ENCODE data around the gene SIVA1.
A peak's percentile ranks its signal among the peaks of the same experiment; 100 is the strongest.

SIVA1 gene

DNA sequence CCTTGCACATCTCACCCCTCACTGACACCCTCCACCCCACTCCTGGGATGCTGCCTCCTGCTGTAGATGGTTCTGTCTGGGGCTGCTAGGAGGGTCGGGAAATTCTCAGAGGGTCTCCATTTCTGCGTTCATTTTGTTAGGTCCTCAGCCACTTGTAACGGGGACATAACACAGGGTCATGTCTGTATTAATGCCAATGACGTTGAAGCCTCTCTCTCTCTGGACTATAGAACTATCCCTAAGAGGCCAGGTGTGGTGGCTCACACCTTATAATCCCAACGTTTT lies 14.6 kb downstream of the SIVA1 start:
- Histone ChIP-seq H2BK5ac (ENCODE audit: low read depth, low read length, poor library complexity) (peak overlapping the region; percentile 45), H3K9ac (ENCODE audit: low read length) (no peak overlapping the region), H3K36me3 (ENCODE audit: control insufficient read depth in 1 of 2, insufficient read depth in 2 of 2, low read length in 2 of 2) (peaks cover 27 to 32% of the 10 kb centered on the region in 2 experiments), H2BK12ac (ENCODE audit: low read length) (peak overlapping the region; percentile 37), H3K79me1 (ENCODE audit: low read length) (peaks cover 7% of the 10 kb centered on the region), H3K23ac (ENCODE audit: low read length) (no peak overlapping the region), H3K27ac (ENCODE audit: low read depth, low read length) (peak overlapping the region; percentile 82), H3K9me3 (ENCODE audit: insufficient read depth, low read depth, low read length) (peaks cover 2% of the 10 kb centered on the region), H4K12ac (ENCODE audit: low read depth, low read length) (no peak overlapping the region), H3K4ac (ENCODE audit: low read depth, low read length) (no peak overlapping the region), H3K4me2 (ENCODE audit: low read length) (no peak overlapping the region), H2BK120ac (ENCODE audit: insufficient read depth, low read length, poor library complexity) (peak overlapping the region; percentile 34), H2AFZ (ENCODE audit: insufficient read depth, low read length, poor library complexity) (no peak overlapping the region), H3K4me3 (ENCODE audit: low read depth, low read length) (no peak overlapping the region), H3K4me1 (ENCODE audit: control insufficient read depth in 1 of 2, insufficient read depth in 2 of 2, low read length in 2 of 2) (peaks cover 15% of the 10 kb centered on the region in 2 experiments), H2AK5ac (ENCODE audit: low read length) (no peak overlapping the region), H3K79me2 (ENCODE audit: control insufficient read depth, insufficient read depth, low read length, poor library complexity) (no peaks in the 10 kb centered on the region), H4K8ac (ENCODE audit: low read depth, low read length) (peak overlapping the region; percentile 33), H3K14ac (ENCODE audit: low read length) (peak overlapping the region; percentile 69), H3K27me3 (ENCODE audit: insufficient read depth, low read length) (no peaks in the 10 kb centered on the region), H4K91ac (ENCODE audit: low read depth, low read length) (peak overlapping the region; percentile 91), H3K18ac (ENCODE audit: low read length) (peak overlapping the region; percentile 22)
- no CpG with 5 or more reads among the region's 5 CpGs for WGBS (ENCODE audit: extremely low coverage, insufficient coverage, insufficient read length)
- no peak for DNase-seq

DNA sequence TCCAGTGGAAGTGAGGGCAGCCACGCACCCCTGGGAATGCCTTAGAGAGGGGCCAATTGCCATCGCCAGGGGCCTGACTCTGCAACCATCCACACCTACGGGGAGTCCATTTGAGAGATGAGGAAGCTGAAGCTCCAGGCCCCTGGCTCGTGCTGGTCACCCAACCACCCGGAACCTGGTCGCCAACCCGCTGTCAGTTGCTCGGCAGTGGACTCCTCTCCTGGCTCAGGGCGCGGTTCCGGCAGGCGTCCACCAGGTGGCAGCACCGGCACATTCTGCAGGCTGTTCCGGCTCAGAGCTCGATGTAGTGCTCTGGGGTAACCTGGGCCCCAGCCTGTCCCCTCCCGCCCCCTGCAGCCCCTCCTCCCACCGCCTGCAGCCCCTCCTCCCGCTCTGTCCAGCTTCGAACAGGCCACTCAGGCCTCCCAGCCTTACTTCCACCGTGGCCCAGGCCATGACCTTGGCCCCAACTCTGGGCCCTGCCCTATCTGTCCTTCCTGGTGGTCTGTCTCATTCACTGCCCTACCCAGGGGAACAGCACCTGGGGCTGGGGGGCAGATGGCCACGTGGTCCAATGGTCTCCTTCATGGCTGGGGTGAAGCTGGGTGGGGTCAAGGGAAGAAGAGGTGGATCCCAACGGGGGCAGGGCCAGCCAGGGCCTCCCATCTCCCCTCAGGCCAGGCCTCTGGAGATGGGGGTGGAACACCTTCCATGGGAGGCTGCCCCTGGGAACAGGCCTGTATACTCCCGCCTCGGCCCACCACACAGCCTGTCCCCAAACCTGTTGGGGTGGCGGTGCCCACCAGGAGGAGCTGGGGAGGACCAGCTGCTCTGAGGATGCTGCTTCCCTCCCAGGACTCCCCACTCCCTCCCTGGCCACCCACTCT lies 15.7 kb downstream of the SIVA1 start:
- Histone ChIP-seq H3K18ac (ENCODE audit: low read length) (no peak overlapping the region), H3K9me3 (ENCODE audit: insufficient read depth, low read depth, low read length) (peaks cover 4% of the 10 kb centered on the region), H3K4me3 (ENCODE audit: low read depth, low read length) (no peak overlapping the region), H2BK5ac (ENCODE audit: low read depth, low read length, poor library complexity) (no peak overlapping the region), H4K8ac (ENCODE audit: low read depth, low read length) (peak overlapping the region; percentile 3), H3K4ac (ENCODE audit: low read depth, low read length) (no peak overlapping the region), H3K36me3 (ENCODE audit: control insufficient read depth in 1 of 2, insufficient read depth in 2 of 2, low read length in 2 of 2) (peaks cover 38 to 43% of the 10 kb centered on the region in 2 experiments), H3K79me1 (ENCODE audit: low read length) (peaks cover 7% of the 10 kb centered on the region), H3K4me1 (ENCODE audit: control insufficient read depth in 1 of 2, insufficient read depth in 2 of 2, low read length in 2 of 2) (peaks cover 15% of the 10 kb centered on the region in 2 experiments), H3K27me3 (ENCODE audit: insufficient read depth, low read length) (no peaks in the 10 kb centered on the region), H2AFZ (ENCODE audit: insufficient read depth, low read length, poor library complexity) (no peak overlapping the region), H3K79me2 (ENCODE audit: control insufficient read depth, insufficient read depth, low read length, poor library complexity) (no peaks in the 10 kb centered on the region), H3K23ac (ENCODE audit: low read length) (no peak overlapping the region), H2AK5ac (ENCODE audit: low read length) (no peak overlapping the region), H4K91ac (ENCODE audit: low read depth, low read length) (peak overlapping the region; percentile 29), H2BK12ac (ENCODE audit: low read length) (no peak overlapping the region), H3K9ac (ENCODE audit: low read length) (no peak overlapping the region), H2BK120ac (ENCODE audit: insufficient read depth, low read length, poor library complexity) (no peak overlapping the region), H3K4me2 (ENCODE audit: low read length) (peak overlapping the region; percentile 9), H3K27ac (ENCODE audit: low read depth, low read length) (no peak overlapping the region), H3K14ac (ENCODE audit: low read length) (no peak overlapping the region), H4K12ac (ENCODE audit: low read depth, low read length) (no peak overlapping the region)
- WGBS (ENCODE audit: extremely low coverage, insufficient coverage, insufficient read length): no CpG with 5 or more reads among the region's 25 CpGs
- DNase-seq: peak; percentile 89 to 96

DNA sequence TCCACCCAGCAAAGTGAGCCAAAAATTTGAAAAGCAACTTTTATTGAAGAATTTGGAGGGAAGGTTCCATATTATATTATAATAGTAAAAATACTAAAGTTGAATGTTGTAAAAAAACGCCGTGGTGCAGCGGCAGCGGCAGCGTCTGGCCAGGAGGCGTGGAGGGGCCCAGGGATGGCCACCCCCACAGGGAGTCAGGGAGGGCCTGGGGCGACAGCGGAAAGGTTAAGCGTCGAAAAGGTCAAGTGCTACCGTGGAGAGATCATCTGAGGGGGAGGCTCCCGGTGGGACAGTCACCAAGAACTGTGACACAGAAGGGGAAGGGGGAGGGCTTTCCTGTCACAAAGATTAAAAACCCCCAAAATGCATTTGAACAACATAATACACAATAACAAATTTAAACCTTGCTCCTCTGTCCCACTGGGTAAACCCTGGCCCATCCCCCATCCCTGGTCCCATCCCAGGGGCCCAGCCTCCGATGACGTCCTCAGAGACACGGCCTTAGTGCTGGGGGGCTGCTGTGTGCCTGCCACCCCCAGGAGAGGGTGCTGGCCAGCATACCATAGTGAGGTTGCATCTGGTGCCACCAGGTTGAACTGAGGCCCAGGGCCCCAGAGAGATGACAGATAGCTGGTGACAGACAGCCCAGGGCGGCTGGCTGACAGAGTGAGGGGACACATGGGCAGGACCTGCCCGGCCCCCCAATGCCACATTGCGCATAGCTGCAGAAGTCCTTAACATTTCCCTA lies 16.6 kb downstream of the SIVA1 start:
- H3K4me1 ChIP-seq (ENCODE audit: control insufficient read depth in 1 of 2, insufficient read depth in 2 of 2, low read length in 2 of 2): peaks cover 15% of the 10 kb centered on the region in 2 experiments
- no peak overlapping the region for H3K27ac ChIP-seq (ENCODE audit: low read depth, low read length)
- no CpG with 5 or more reads among the region's 18 CpGs for WGBS (ENCODE audit: extremely low coverage, insufficient coverage, insufficient read length)
- DNase-seq: peak in 1 of 2 donors; percentile 34
- H3K36me3 ChIP-seq (ENCODE audit: control insufficient read depth in 1 of 2, insufficient read depth in 2 of 2, low read length in 2 of 2): peaks cover 46 to 50% of the 10 kb centered on the region in 2 experiments
- no peak overlapping the region for H2BK5ac ChIP-seq (ENCODE audit: low read depth, low read length, poor library complexity)
- no peak overlapping the region for H3K4me3 ChIP-seq (ENCODE audit: low read depth, low read length)
- no peak overlapping the region for H4K12ac ChIP-seq (ENCODE audit: low read depth, low read length)
- H4K8ac ChIP-seq (ENCODE audit: low read depth, low read length): no peak overlapping the region
- H3K9me3 ChIP-seq (ENCODE audit: insufficient read depth, low read depth, low read length): peaks cover 4% of the 10 kb centered on the region
- no peak overlapping the region for H3K4me2 ChIP-seq (ENCODE audit: low read length)
- H2AK5ac ChIP-seq (ENCODE audit: low read length): no peak overlapping the region
- no peak overlapping the region for H2AFZ ChIP-seq (ENCODE audit: insufficient read depth, low read length, poor library complexity)
- no peak overlapping the region for H2BK12ac ChIP-seq (ENCODE audit: low read length)
- H3K79me1 ChIP-seq (ENCODE audit: low read length): peaks cover 7% of the 10 kb centered on the region
- H3K79me2 ChIP-seq (ENCODE audit: control insufficient read depth, insufficient read depth, low read length, poor library complexity): no peaks in the 10 kb centered on the region
- H4K91ac ChIP-seq (ENCODE audit: low read depth, low read length): no peak overlapping the region
- no peak overlapping the region for H2BK120ac ChIP-seq (ENCODE audit: insufficient read depth, low read length, poor library complexity)
- H3K4ac ChIP-seq (ENCODE audit: low read depth, low read length): no peak overlapping the region
- H3K18ac ChIP-seq (ENCODE audit: low read length): no peak overlapping the region
- H3K14ac ChIP-seq (ENCODE audit: low read length): no peak overlapping the region
- no peak overlapping the region for H3K23ac ChIP-seq (ENCODE audit: low read length)
- H3K27me3 ChIP-seq (ENCODE audit: insufficient read depth, low read length): no peaks in the 10 kb centered on the region
- no peak overlapping the region for H3K9ac ChIP-seq (ENCODE audit: low read length)

DNA sequence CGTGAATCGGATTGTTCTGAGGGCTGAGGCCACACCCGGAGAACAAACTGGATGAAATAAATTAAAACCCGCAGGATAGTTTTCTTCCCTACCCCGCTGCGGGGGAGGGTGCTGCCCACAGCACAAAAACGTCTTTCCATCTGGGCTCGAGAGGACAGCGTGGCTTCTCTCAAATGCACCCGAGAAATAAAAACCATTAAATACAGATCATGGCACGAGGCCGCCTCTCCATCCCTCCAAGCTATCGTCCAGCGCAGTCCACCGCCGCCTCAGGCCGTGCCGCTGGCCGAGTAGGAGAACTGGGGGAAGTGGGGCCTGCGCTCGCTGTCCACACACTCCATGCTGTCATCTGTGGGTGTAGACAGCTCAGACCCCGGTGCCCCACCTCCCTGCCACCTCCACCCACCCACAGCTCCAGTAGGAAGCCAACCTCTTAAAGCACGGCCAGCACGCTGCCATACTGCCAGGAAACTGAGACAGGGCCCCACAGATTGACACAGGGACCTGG lies 17.2 kb downstream of the SIVA1 start:
- H3K4ac ChIP-seq (ENCODE audit: low read depth, low read length): no peak overlapping the region
- H3K4me3 ChIP-seq (ENCODE audit: low read depth, low read length): no peak overlapping the region
- H3K14ac ChIP-seq (ENCODE audit: low read length): no peak overlapping the region

More for the DNA sequence above, 17.2 kb downstream of the SIVA1 start:
- no peak overlapping the region for H4K91ac ChIP-seq (ENCODE audit: low read depth, low read length)
- no peak overlapping the region for H2AFZ ChIP-seq (ENCODE audit: insufficient read depth, low read length, poor library complexity)
- no peak overlapping the region for H4K8ac ChIP-seq (ENCODE audit: low read depth, low read length)
- peaks cover 4% of the 10 kb centered on the region for H3K9me3 ChIP-seq (ENCODE audit: insufficient read depth, low read depth, low read length)
- H3K27me3 ChIP-seq (ENCODE audit: insufficient read depth, low read length): no peaks in the 10 kb centered on the region
- peaks cover 52 to 56% of the 10 kb centered on the region in 2 experiments for H3K36me3 ChIP-seq (ENCODE audit: control insufficient read depth in 1 of 2, insufficient read depth in 2 of 2, low read length in 2 of 2)
- peaks cover 7% of the 10 kb centered on the region for H3K79me1 ChIP-seq (ENCODE audit: low read length)
- no peak overlapping the region for H2BK5ac ChIP-seq (ENCODE audit: low read depth, low read length, poor library complexity)
- peaks cover 15 to 18% of the 10 kb centered on the region in 2 experiments for H3K4me1 ChIP-seq (ENCODE audit: control insufficient read depth in 1 of 2, insufficient read depth in 2 of 2, low read length in 2 of 2)
- H3K23ac ChIP-seq (ENCODE audit: low read length): no peak overlapping the region
- H2AK5ac ChIP-seq (ENCODE audit: low read length): no peak overlapping the region
- H3K4me2 ChIP-seq (ENCODE audit: low read length): no peak overlapping the region
- H3K79me2 ChIP-seq (ENCODE audit: control insufficient read depth, insufficient read depth, low read length, poor library complexity): no peaks in the 10 kb centered on the region
- no peak overlapping the region for H3K27ac ChIP-seq (ENCODE audit: low read depth, low read length)
- H3K18ac ChIP-seq (ENCODE audit: low read length): no peak overlapping the region
- H3K9ac ChIP-seq (ENCODE audit: low read length): no peak overlapping the region
- peak in 1 of 2 donors; percentile 29 for DNase-seq
- no peak overlapping the region for H2BK120ac ChIP-seq (ENCODE audit: insufficient read depth, low read length, poor library complexity)
- H4K12ac ChIP-seq (ENCODE audit: low read depth, low read length): no peak overlapping the region
- no CpG with 5 or more reads among the region's 24 CpGs for WGBS (ENCODE audit: extremely low coverage, insufficient coverage, insufficient read length)
- H2BK12ac ChIP-seq (ENCODE audit: low read length): no peak overlapping the region
